Peyer's patch (tissue), 4 donors: ENCODE results near the gene NAB1. TPM values are rescaled to one million over a fixed set of nuclear protein-coding genes. Genes with fewer than 3 reads are reported as not detected.

ENCODE experiments used
- DNase-seq, 3 donors: peaks; one replicate each; pipeline ENCODE4 v3.0.0-alpha.2; 2017 to 2019
- H3K27ac ChIP-seq, 4 donors: fragments of 200-600 bp; sonication (generic); one replicate each; pipeline ENCODE4 v1.5.1; 2016 to 2019
- H3K27me3 ChIP-seq, 2 donors: fragments of 200-600 bp; sonication (generic); one replicate each; pipeline ENCODE4 v1.5.1; 2019
- H3K36me3 ChIP-seq, 3 donors: fragments of 200-600 bp; sonication (generic); one replicate each; pipeline ENCODE4 v1.5.1; 2016 to 2019
- H3K4me1 ChIP-seq, 4 donors: fragments of 200-600 bp; sonication (generic); one replicate each; pipeline ENCODE4 v1.5.1; 2016 to 2019
- H3K4me3 ChIP-seq, 4 donors: fragments of 200-600 bp; sonication (generic); 1 replicate in 3 of 4; 2 replicates in 1 of 4; pipeline ENCODE4 v1.5.1; 2016 to 2019; ENCODE audit warnings: mild to moderate bottlenecking in 1 of 4
- H3K9me3 ChIP-seq, 4 donors: fragments of 200-600 bp; sonication (generic); one replicate each; pipeline ENCODE4 v1.5.1; 2016 to 2019; ENCODE audit warnings: mild to moderate bottlenecking in 1 of 4
- POLR2A ChIP-seq, 2 donors: fragments of 450-650 bp; IDR thresholded peaks; one replicate each; pipeline ENCODE4 v1.5.1; 2017; ENCODE audit warnings: antibody characterized with exemption in 2 of 2, mild to moderate bottlenecking in 2 of 2, moderate library complexity in 2 of 2
- total RNA-seq, 4 donors: library from RNA; depleted of rRNA; stranded (reverse); fragments of >200 nt; gene quantifications; one replicate each; pipeline ENCODE4 v1.1.0, GENCODE V29; 2016
- TF ChIP-seq, protein P1 (sequence below), 6 experiments: fragments of 450-650 bp in 4 of 6; fragments of 200-600 bp in 2 of 6; sonication (generic) in 1 of 6; IDR thresholded peaks; one replicate each; pipeline ENCODE4 v1.5.1; 2017 to 2019; ENCODE audit warnings: antibody characterized with exemption in 6 of 6, mild to moderate bottlenecking in 3 of 6, moderate library complexity in 1 of 6

NAB1 gene
- total RNA-seq, 4 donors from 2014 or later = 23.1 to 86.6 (median 31.3) TPM

DNA sequence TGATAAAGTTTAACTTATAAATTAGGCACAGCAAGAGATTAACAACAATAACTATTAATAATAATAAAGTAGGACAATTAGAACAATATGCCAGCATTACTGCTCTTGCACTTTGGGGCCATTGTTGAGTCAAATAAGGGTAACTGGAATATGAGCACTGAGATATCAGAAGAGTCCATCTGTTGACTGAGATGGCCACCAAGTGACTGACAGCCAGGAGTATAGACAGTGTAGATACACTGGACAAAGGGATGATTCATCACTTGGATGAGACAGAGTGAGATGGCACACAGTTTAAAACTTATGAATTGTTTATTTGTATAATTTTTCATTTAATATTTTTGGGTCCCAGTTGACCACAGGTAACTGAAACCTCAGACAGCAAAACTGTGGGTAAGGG is 20.0 kb downstream of the NAB1 start:
- Histone ChIP-seq H3K4me1 (no peaks in the 10 kb centered on the region), H3K27ac (no peak overlapping the region), H3K36me3 (peaks cover 0 to 25% (median 0%) of the 10 kb centered on the region in 3 donors), H3K4me3 (no peak overlapping the region), H3K27me3 (no peaks in the 10 kb centered on the region), H3K9me3 (no peaks in the 10 kb centered on the region)
- DNase-seq = no peak
- no peak for TF ChIP-seq POLR2A (IDR thresholded peaks at IDR 0.05)
- TF ChIP-seq, protein P1, sequence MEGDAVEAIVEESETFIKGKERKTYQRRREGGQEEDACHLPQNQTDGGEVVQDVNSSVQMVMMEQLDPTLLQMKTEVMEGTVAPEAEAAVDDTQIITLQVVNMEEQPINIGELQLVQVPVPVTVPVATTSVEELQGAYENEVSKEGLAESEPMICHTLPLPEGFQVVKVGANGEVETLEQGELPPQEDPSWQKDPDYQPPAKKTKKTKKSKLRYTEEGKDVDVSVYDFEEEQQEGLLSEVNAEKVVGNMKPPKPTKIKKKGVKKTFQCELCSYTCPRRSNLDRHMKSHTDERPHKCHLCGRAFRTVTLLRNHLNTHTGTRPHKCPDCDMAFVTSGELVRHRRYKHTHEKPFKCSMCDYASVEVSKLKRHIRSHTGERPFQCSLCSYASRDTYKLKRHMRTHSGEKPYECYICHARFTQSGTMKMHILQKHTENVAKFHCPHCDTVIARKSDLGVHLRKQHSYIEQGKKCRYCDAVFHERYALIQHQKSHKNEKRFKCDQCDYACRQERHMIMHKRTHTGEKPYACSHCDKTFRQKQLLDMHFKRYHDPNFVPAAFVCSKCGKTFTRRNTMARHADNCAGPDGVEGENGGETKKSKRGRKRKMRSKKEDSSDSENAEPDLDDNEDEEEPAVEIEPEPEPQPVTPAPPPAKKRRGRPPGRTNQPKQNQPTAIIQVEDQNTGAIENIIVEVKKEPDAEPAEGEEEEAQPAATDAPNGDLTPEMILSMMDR (IDR thresholded peaks at IDR 0.05) = no peak

DNA sequence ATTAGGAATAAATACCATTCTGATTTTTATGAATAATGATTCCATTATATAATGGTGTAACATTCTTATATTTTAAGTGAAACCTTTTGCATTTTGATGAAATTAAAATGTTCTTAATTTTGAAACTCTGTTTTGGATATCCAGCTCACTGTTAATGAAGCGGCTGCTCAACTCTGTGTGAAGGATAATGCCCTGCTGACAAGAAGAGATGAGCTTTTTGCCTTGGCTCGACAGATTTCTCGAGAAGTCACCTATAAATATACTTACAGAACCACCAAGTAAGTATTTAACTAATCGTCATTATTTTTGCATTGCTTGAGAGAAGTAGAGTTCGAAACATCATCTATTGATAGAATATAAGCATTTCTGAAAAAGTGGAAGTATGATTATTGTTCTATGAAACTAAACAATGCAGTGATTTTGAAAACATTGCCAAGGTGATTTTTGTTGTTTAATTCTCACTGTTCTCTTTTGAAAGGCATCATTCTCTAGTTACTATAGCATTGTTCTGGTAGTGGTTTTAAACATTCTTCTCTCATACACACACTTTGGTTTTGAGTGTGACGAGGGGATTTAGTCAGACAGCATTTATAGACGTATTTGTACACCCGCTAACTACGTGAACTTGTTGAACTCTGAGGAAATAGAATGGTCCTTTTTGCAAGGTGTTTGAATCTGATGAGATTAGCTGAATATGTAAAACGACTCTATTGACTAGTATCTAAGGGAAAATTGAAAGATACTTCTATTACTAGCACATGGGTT is 21.5 kb downstream of the NAB1 start:
- peaks cover 0 to 30% (median 0%) of the 10 kb centered on the region in 3 donors for H3K36me3 ChIP-seq
- H3K4me1 ChIP-seq = no peaks in the 10 kb centered on the region
- H3K9me3 ChIP-seq = no peaks in the 10 kb centered on the region
- no peak for TF ChIP-seq POLR2A (IDR thresholded peaks at IDR 0.05)
- TF ChIP-seq, protein P1 (IDR thresholded peaks at IDR 0.05) = no peak
- DNase-seq = no peak
- no peak overlapping the region for H3K27ac ChIP-seq
- no peak overlapping the region for H3K4me3 ChIP-seq
- H3K27me3 ChIP-seq = no peaks in the 10 kb centered on the region

DNA sequence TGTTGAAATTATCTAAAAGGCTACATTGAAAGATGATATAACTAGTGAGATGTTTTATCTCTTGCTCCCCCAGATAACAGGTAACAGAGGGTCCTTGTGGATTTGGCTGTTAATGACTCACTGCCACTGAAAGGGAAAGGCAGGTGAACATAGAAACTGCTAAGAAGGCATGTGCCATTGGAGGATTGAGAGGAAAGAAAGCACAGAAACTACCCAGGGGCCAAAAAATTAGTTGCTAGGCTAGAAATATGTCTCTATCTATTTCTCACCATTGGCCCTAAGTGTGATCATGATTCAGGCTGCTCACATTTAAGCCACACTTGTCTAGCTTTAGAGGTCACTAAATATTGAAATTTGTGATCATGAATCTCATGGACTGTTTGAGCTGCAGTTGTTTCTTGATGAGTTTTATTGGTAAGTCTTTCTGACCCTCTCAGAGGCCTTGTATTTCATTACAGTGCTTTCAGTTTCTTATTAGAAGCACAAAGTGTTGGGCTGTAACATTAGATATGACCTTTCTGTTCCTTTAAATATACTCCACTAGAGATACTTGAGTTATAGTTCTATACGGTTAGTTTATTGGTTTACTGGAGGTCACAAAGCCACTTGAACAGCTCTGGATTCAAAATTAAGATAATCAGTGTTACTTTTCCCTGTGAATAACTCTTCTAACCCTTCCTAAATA is 26.2 kb downstream of the NAB1 start:
- Histone ChIP-seq H3K36me3 (peaks cover 0 to 32% (median 0%) of the 10 kb centered on the region in 3 donors), H3K4me3 (no peak overlapping the region), H3K27me3 (no peaks in the 10 kb centered on the region), H3K4me1 (peaks cover 0 to 6% (median 2%) of the 10 kb centered on the region in 4 donors), H3K27ac (no peak overlapping the region), H3K9me3 (no peaks in the 10 kb centered on the region)
- DNase-seq = no peak
- no peak for TF ChIP-seq POLR2A (IDR thresholded peaks at IDR 0.05)
- TF ChIP-seq, protein P1 (IDR thresholded peaks at IDR 0.05) = no peak

DNA sequence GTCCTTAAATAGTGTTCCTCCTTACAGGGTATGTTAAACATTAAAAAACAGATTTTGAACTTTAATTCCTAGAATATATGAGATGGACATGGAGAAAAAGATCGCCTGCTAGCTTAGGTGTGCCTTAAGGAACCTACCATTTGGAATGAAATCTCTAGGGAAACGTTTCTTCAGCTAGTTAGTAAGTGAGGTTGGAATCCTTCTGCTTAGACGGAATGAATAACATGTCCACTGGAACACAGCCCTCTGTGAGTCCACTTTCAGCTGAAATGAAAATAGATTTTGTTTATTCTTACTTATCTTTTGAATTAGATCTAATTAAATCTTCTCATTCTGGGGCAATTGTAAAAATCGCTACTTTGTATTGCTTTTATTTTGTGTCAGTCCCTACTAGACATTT is 28.4 kb downstream of the NAB1 start:
- Histone ChIP-seq H3K36me3 (peaks cover 0 to 15% (median 0%) of the 10 kb centered on the region in 3 donors), H3K9me3 (no peaks in the 10 kb centered on the region), H3K27me3 (no peaks in the 10 kb centered on the region), H3K4me3 (no peak overlapping the region), H3K4me1 (peaks cover 0 to 6% (median 2%) of the 10 kb centered on the region in 4 donors), H3K27ac (no peak overlapping the region)
- DNase-seq = no peak
- TF ChIP-seq POLR2A (IDR thresholded peaks at IDR 0.05) = no peak
- TF ChIP-seq, protein P1 (IDR thresholded peaks at IDR 0.05) = no peak

DNA sequence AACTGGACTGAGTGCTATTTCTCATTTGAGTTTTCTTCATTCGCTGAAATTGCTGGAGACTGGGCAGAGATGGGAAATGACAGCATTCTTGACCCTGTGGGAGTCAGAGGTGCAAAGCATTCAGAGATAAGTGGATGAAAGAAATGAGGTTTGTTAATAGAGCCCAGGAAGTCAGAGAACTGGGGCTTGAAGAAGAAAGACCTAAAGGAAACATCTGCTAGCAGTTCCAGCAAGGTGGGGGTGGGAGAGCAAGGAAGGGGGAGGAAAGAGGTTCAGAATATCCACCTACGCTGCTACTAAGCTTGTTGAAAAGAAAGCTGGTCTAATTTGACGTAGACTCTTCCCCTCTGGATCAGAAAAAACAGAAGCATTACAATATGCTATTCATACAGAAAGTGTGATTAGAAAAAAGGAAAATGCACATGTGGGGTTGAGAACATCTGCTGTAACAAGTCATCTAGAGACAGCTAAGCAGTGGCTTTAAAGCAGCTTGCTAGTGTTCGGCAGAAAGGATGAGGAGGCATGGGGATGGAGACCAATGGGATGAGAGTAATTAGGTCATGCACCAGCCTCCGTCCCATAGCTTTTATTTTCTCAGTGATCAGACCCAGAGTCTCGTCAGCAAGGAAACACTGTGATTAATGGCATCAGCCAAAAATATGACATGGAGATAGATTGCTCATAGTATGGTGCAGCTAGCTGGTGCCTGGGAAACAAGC is 29.7 kb downstream of the NAB1 start:
- TF ChIP-seq, protein P1 (IDR thresholded peaks at IDR 0.05) = no peak
- TF ChIP-seq POLR2A (IDR thresholded peaks at IDR 0.05) = no peak
- DNase-seq = no peak

More for the DNA sequence above, 29.7 kb downstream of the NAB1 start:
- H3K27me3 ChIP-seq = no peaks in the 10 kb centered on the region
- peak overlapping the region in 1 of 4 donors; percentile 34 for H3K27ac ChIP-seq
- no peaks in the 10 kb centered on the region for H3K9me3 ChIP-seq
- H3K4me1 ChIP-seq = peaks cover 0 to 6% (median 2%) of the 10 kb centered on the region in 4 donors
- no peak overlapping the region for H3K4me3 ChIP-seq
- peaks cover 0 to 9% (median 0%) of the 10 kb centered on the region in 3 donors for H3K36me3 ChIP-seq
